HepG2 (cell line): ENCODE measurements around the gene NCOA3. TPM values are rescaled to one million over a fixed set of nuclear protein-coding genes. Genes with fewer than 3 reads are reported as not detected.

Experiments
- ADNP ChIP-seq: sonication (generic); formaldehyde crosslinking; IDR thresholded peaks from 2 replicates; pipeline ENCODE4 v1.4.0; 2020; ENCODE audit warnings: missing genetic modification reagents
- AHR ChIP-seq: IDR thresholded peaks from 2 replicates; pipeline ENCODE4 v1.6.1; 2018; ENCODE audit warnings: missing genetic modification reagents, missing compliant biosample characterization
- BATF2 ChIP-seq: sonication (generic); formaldehyde crosslinking; IDR thresholded peaks from 2 replicates; pipeline ENCODE4 v1.8.0; 2022; ENCODE audit warnings: mild to moderate bottlenecking, missing genetic modification reagents, moderate library complexity
- E2F1 ChIP-seq: sonication (generic); formaldehyde crosslinking; IDR thresholded peaks from 2 replicates; pipeline ENCODE4 v1.5.0; 2020; ENCODE audit warnings: missing genetic modification reagents
- E2F2 ChIP-seq: sonication (generic); formaldehyde crosslinking; IDR thresholded peaks from 2 replicates; pipeline ENCODE4 v1.4.0; 2020; ENCODE audit warnings: missing genetic modification reagents, borderline replicate concordance
- GTF3A ChIP-seq: sonication (generic); formaldehyde crosslinking; conservative IDR thresholded peaks from 2 replicates; pipeline ENCODE4 v1.4.0; 2020; ENCODE audit warnings: mild to moderate bottlenecking, missing genetic modification reagents
- HIC2 ChIP-seq: sonication (generic); formaldehyde crosslinking; IDR thresholded peaks from 2 replicates; pipeline ENCODE4 v1.9.0; 2022; ENCODE audit warnings: low read depth, missing genetic modification reagents
- HNF4A ChIP-seq: sonication (generic); formaldehyde crosslinking; IDR thresholded peaks from 2 replicates; pipeline ENCODE4 v1.4.0; 2020; ENCODE audit warnings: missing genetic modification reagents
- KLF6 ChIP-seq: IDR thresholded peaks from 2 replicates; pipeline ENCODE4 v1.8.0; 2016; ENCODE audit warnings: missing biosample characterization, missing genetic modification reagents
- MAFG ChIP-seq: sonication (generic); formaldehyde crosslinking; IDR thresholded peaks from 2 replicates; pipeline ENCODE4 v1.5.1; 2020; ENCODE audit warnings: mild to moderate bottlenecking, missing genetic modification reagents
- NFRKB ChIP-seq: fragments of 450-650 bp; IDR thresholded peaks from 2 replicates; pipeline ENCODE4 v1.6.1; 2017
- PRDM15 ChIP-seq: sonication (generic); formaldehyde crosslinking; IDR thresholded peaks from 2 replicates; pipeline ENCODE4 v1.4.0; 2020; ENCODE audit warnings: missing genetic modification reagents
- PREB ChIP-seq: sonication (generic); formaldehyde crosslinking; IDR thresholded peaks from 2 replicates; pipeline ENCODE4 v1.4.0; 2020; ENCODE audit warnings: missing genetic modification reagents
- PRMT3 ChIP-seq: sonication (generic); formaldehyde crosslinking; IDR thresholded peaks from 2 replicates; pipeline ENCODE4 v1.8.1; 2022; ENCODE audit warnings: low read depth, mild to moderate bottlenecking, moderate library complexity, missing genetic modification reagents, borderline replicate concordance
- RBM22 ChIP-seq: fragments of 200-400 bp; formaldehyde crosslinking; optimal IDR thresholded peaks from 2 replicates; pipeline ENCODE3; 2017; ENCODE audit warnings: mild to moderate bottlenecking, low read length, moderate library complexity
- RBM39 ChIP-seq: fragments of 200-400 bp; formaldehyde crosslinking; IDR thresholded peaks from one replicate; pipeline ENCODE4 v1.6.1; 2018; ENCODE audit warnings: antibody characterized with exemption, mild to moderate bottlenecking, low read depth, low read length; ENCODE audit not compliant: poor library complexity, severe bottlenecking
- SMARCE1 ChIP-seq: fragments of 450-650 bp; IDR thresholded peaks from 2 replicates; pipeline ENCODE4 v1.6.1; 2017; ENCODE audit warnings: borderline replicate concordance
- ZKSCAN1 ChIP-seq: fragments of 150-350 bp; IDR thresholded peaks from 2 replicates; pipeline ENCODE4 v1.6.1; 2014; ENCODE audit warnings: low read length
- ZNF225 ChIP-seq: sonication (generic); formaldehyde crosslinking; IDR thresholded peaks from 2 replicates; pipeline ENCODE4 v1.4.0; 2020; ENCODE audit warnings: mild to moderate bottlenecking, missing genetic modification reagents
- ZNF749 ChIP-seq: sonication (generic); formaldehyde crosslinking; IDR thresholded peaks from 2 replicates; pipeline ENCODE4 v1.8.0; 2022; ENCODE audit warnings: mild to moderate bottlenecking, missing genetic modification reagents, moderate library complexity, borderline replicate concordance
- polyA plus RNA-seq, 8 experiments: library from polyadenylated mRNA; depleted of rRNA in 3 of 8; stranded (reverse) in 7 of 8; unstranded in 1 of 8; fragments of >200 nt; fragmentation: Illumina TruSeq in 4 of 8; extraction: Trizol in 4 of 8; gene quantifications; 2 replicates each; pipeline versions ENCODE4 v1.2.1 to v1.2.3, GENCODE V29; 2011 to 2016; ENCODE audit warnings: low read depth in 4 of 8, missing spikeins in 1 of 8, mixed read lengths in 1 of 8; ENCODE audit not compliant: insufficient read depth in 1 of 8
- total RNA-seq, 5 experiments: library from RNA; depleted of rRNA; stranded (reverse); fragments of >200 nt; fragmentation: Illumina TruSeq; extraction: Trizol; gene quantifications; 2 replicates each; pipeline ENCODE4 v1.2.3, GENCODE V29; 2016; ENCODE audit warnings: low read depth in 1 of 5

NCOA3 gene
- total and polyA plus RNA-seq, 2 of the 13 experiments (the other 11 are each of a cell fraction or from before 2014, with no cell fraction given), result 35.0 to 56.8 TPM

GRCh38 chr20:47493175-47493962 lies 8.3 kb upstream of the NCOA3 start (continued):
- TF ChIP-seq ZNF749 (CRISPR knock-in tag) (peak; percentile 63; the same call in 1 of the 2 replicates), RBM22 (no peak), PRMT3 (CRISPR knock-in tag) (no peak), HIC2 (0 out of 2 replicates have a peak, but pooled peaks have one; percentile 28), AHR (peak; percentile 32; the same call in 1 of the 2 replicates), ZKSCAN1 (no peak), RBM39 (no peak), E2F1 (CRISPR knock-in tag) (no peak), SMARCE1 (no peak), ADNP (CRISPR knock-in tag) (no peak), ZNF225 (no peak), BATF2 (CRISPR knock-in tag) (no peak), MAFG (CRISPR knock-in tag) (no peak), GTF3A (CRISPR knock-in tag) (no peak), E2F2 (no peak), PRDM15 (CRISPR knock-in tag) (no peak), PREB (no peak), KLF6 (CRISPR knock-in tag) (0 out of 2 replicates have a peak, but pooled peaks have one; percentile 74), NFRKB (no peak), HNF4A (CRISPR knock-in tag) (peak; percentile 93)
